PFSK-1 (cell line): ENCODE results near the gene DDX18.

Experiments
- POLR2AphosphoS5 ChIP-seq: IDR thresholded peaks from 2 replicates; pipeline ENCODE4 v1.6.1; 2012; ENCODE audit warnings: low read depth, mild to moderate bottlenecking, control low read depth, low read length, moderate library complexity
- TAF1 ChIP-seq: IDR thresholded peaks from 2 replicates; pipeline ENCODE4 v1.6.1; 2012; ENCODE audit warnings: low read length, control low read depth, borderline replicate concordance; ENCODE audit not compliant: insufficient read depth
- TF ChIP-seq, protein P1 (sequence below), 2 experiments: IDR thresholded peaks; 2 replicates each; pipeline versions ENCODE4 v1.6.1 to v1.8.0; 2011 to 2012; ENCODE audit warnings: low read depth in 2 of 2, low read length in 2 of 2, control low read depth in 1 of 2, inconsistent platforms in 1 of 2, mild to moderate bottlenecking in 1 of 2, moderate library complexity in 1 of 2; ENCODE audit not compliant: insufficient read depth in 1 of 2

DNA sequence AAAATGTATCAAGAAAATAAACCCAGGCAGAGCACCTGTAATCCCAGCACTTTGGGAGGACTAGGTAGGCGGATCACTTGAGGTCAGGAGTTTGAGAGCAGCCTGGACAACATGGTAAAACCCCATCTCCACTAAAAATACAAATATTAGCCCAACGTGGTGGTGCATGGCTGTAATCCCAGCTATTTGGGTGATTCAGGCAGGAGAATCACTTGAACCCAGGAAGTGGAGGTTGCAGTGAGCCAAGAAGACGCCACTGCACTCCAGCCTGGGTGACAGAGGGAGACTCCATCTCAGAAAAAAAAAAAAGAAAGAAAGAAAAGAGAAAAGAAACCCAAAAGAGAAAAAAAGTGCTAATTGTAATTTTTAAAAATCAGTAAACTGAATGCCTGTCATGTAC lies 41.4 kb downstream of the DDX18 start:
- no peak for TF ChIP-seq POLR2AphosphoS5
- TF ChIP-seq TAF1, result no peak
- TF ChIP-seq, protein P1, sequence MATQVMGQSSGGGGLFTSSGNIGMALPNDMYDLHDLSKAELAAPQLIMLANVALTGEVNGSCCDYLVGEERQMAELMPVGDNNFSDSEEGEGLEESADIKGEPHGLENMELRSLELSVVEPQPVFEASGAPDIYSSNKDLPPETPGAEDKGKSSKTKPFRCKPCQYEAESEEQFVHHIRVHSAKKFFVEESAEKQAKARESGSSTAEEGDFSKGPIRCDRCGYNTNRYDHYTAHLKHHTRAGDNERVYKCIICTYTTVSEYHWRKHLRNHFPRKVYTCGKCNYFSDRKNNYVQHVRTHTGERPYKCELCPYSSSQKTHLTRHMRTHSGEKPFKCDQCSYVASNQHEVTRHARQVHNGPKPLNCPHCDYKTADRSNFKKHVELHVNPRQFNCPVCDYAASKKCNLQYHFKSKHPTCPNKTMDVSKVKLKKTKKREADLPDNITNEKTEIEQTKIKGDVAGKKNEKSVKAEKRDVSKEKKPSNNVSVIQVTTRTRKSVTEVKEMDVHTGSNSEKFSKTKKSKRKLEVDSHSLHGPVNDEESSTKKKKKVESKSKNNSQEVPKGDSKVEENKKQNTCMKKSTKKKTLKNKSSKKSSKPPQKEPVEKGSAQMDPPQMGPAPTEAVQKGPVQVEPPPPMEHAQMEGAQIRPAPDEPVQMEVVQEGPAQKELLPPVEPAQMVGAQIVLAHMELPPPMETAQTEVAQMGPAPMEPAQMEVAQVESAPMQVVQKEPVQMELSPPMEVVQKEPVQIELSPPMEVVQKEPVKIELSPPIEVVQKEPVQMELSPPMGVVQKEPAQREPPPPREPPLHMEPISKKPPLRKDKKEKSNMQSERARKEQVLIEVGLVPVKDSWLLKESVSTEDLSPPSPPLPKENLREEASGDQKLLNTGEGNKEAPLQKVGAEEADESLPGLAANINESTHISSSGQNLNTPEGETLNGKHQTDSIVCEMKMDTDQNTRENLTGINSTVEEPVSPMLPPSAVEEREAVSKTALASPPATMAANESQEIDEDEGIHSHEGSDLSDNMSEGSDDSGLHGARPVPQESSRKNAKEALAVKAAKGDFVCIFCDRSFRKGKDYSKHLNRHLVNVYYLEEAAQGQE (IDR thresholded peaks at IDR 0.05; ENCODE audit: insufficient read depth in 1 of 2, low read depth in 2 of 2, low read length in 2 of 2), result no peak
